ENCODE data around the gene TREH.
A peak's percentile ranks its signal among the peaks of the same experiment; 100 is the strongest.

Gene TREH

GRCh38 chr11:118660681-118661424 is 18.6 kb downstream of the TREH start:
- no peak for DNase-seq (ENCODE audit: extremely low read depth, low read depth)
- no peak for TF ChIP-seq CTCF (IDR thresholded peaks at IDR 0.05; ENCODE audit: low read depth, low read length)

- no peak for TF ChIP-seq CTCF (IDR thresholded peaks at IDR 0.05; ENCODE audit: low read depth, low read length)
- no peak for DNase-seq (ENCODE audit: extremely low read depth, low read depth)
Measured at GRCh38 chr11:118659953-118660680, 19.3 kb downstream of the TREH start.

- peak; percentile 94 for TF ChIP-seq CTCF (IDR thresholded peaks at IDR 0.05; ENCODE audit: low read depth, low read length)
Measured at GRCh38 chr11:118659314-118659952, 20.0 kb downstream of the TREH start.

GRCh38 chr11:118658429-118659313 is 20.8 kb downstream of the TREH start:
- TF ChIP-seq CTCF (IDR thresholded peaks at IDR 0.05; ENCODE audit: low read depth, low read length): no peak; the same call in 1 of the 2 replicates
- DNase-seq (ENCODE audit: extremely low read depth, low read depth): no peak

More at GRCh38 chr11:118659314-118659952, 20.0 kb downstream of the TREH start:
- DNase-seq (ENCODE audit: extremely low read depth, low read depth): peak; percentile 49

GRCh38 chr11:118657709-118658428 is 21.6 kb downstream of the TREH start:
- DNase-seq (ENCODE audit: extremely low read depth, low read depth): no peak
- TF ChIP-seq CTCF (IDR thresholded peaks at IDR 0.05; ENCODE audit: low read depth, low read length): no peak

- TF ChIP-seq CTCF (IDR thresholded peaks at IDR 0.05; ENCODE audit: low read depth, low read length): no peak
Measured at GRCh38 chr11:118657238-118657637, 22.2 kb downstream of the TREH start.

More at GRCh38 chr11:118657238-118657637, 22.2 kb downstream of the TREH start:
- DNase-seq (ENCODE audit: extremely low read depth, low read depth): no peak

Data from AG09319 (cell line).